CD4-positive, alpha-beta T cell treated with Interleukin-10 for 1 hour (primary cell): ENCODE measurements around the gene ATAD3C.
"Not testable (repeated sequence)": the region's sequence is repeated elsewhere in the genome, so short reads cannot be mapped to it uniquely, and the experiment has no call there.

Experiments used
- DNase-seq: peaks from one replicate; pipeline ENCODE4 v3.0.0-alpha.2; 2020

Gene ATAD3C

DNA sequence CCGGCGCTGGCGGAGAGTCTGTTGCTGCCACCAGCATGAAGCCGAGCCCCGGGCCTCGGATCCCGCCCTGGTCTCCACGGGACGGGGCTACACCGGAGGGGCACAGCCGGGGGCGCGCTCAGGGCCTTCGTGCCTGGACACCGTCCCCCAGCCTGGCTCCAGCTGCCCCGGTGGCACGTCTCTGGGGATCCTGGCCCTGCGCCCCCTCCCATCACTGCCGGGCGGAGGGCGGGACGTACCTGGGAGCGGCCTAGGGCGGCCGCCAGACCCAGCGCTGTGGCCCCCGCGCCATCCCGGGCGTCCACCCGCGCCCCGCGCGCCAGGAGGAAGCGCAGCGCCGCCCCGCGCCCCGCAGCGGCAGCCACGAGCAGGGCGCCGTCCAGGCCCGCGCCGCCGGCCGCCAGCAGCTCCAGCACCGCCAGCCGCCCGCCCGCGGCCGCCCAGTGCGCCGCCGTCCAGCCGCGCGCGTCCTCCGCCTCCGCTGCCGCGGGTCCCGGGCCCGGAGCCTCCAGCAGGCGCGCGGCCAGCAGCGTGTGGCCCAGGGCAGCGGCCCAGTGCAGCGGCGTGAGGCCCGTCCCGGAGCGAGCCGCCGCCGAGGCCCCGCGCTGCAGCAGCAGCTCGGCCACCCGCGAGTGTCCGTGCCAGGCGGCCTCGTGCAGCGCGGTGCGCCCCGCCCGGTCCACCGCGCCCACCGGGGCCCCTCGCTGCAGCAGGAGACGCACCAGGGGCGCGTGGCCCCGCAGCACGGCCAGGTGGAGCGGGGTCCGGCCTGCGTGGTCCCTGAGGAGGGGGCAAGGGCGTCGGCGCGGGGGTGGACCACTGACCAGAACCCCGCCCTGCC, 29.5 kb upstream of the ATAD3C start:
- DNase-seq, result no peak

DNA sequence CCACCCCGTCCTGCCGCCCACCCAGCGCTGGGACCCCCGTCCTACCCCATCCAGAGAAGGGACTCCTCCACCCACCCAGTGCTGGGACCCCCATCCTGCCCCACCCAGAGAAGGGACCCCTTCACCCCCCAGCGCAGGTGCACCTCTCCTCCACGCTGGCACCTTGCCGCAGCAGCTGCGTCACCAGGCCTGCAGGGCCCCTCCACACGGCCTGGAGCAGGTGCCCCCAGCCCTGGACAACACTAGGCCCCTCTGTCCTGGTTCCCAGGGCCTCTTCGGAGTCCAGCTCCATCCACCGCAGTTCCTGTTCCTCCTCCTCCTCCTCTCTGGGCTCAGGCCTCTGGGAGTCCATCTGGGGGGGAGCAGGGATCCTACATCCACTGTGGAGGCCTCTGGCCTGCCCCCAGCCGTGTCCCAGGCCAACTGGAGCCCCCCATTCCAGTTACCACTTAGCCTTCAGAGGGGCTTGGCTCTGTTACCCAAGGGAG, 28.8 kb upstream of the ATAD3C start:
- DNase-seq, result no peak

DNA sequence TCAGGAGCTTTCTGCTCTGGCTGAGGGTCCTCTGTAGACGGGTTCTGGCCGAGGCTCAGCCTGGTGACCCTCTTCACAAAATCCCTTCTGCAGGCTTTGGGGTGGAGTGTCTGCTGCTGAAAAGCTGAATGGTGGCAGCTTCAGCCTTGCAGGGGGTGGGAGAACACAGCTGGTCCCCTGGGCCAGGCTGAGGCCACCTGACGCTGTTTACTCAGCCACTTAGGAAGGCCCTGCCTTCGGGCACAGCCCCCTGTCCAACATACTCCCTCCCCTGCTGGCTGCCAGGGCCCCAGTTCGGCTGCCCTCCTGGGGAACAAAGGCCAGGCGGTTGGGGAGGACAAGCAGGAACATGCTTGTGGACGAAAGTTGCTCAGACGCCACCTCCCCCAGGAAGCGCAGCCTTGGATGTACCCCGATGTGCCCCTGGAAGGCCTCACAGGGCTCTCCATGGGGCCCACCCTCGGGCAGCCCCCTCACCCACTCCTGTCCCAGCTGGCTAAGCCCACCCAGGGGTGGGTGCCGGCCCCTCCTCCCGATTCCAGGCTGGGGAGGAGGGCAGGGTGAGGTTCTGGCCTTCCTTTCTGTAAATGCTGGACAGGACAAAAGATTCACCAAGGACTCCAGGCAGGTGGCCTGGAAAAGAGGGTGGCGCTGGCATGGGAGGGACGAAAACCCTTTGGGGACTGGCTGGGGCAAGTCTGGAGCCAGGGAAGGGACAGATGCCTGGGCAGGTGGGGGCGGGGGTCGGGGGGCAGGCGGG, 28.2 kb upstream of the ATAD3C start, which contains the start of gene ANKRD65:
ANKRD65 (minus strand) TSS at position 130 of the 760 bp plus-strand sequence. CDS start 271 bp downstream, outside the sequence.
- no peak for DNase-seq

DNA sequence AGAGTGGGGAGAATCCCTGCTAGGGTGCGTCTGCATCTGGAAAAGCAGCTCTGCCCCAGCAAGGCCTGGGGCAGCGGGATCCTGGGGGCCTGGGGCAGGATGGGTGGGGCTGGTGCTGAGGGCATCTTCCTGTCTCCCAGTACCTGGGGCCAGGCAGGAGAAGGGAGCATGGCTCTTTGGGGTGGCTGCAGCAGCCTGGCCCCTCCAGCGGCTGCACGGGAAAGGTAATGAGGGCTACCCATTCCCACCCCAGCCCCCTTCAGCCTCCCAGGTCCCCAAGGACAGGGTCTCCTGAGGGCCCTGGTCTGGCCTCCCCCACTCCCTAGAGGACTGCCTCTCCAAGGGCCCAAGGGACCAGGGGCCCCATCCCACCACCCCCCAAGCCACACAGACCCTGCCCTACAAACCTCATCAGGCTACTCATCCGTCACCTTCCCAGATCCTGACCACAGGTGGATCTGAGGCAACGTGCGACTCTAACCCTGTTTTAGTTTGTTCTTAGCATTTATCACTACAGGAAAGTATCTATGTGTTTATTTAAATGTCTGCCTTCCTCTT, 27.5 kb upstream of the ATAD3C start:
- DNase-seq, result no peak

DNA sequence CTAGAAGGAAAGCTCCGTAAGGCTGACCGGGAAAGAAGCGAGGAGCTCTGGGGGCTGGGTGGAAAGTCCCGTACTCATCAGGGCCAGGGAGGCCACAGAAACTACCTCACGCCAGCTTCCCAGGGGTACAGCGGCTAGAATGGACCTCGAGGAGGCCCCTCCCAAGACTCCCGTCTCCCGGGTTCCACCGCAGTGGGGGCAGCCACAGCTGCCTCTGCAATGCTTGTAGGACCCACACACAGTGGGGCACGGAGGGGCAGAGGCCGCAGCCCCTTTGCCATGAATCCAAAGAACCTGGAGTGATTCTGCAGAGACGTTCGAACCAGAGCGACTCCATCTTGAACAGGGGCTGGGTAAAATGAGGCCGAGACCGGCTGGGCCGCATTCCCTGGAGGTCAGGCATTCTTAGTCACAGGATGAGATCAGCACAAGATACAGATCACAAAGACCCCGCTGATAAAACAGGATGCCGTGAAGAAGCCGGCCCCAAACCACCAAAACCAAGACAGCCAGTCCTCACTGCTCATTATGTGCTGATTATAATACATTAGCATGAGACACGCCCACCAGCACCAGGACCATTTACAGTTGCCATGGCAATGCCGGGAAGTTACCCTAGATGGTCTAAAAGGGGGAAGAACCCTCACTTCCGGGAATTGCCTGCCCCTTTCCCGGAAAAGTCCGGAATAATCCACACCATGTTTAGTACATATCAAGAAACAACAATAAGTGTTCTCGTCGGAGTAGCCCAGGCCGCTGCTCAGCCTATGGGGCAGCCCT, 26.8 kb upstream of the ATAD3C start:
- no peak for DNase-seq

DNA sequence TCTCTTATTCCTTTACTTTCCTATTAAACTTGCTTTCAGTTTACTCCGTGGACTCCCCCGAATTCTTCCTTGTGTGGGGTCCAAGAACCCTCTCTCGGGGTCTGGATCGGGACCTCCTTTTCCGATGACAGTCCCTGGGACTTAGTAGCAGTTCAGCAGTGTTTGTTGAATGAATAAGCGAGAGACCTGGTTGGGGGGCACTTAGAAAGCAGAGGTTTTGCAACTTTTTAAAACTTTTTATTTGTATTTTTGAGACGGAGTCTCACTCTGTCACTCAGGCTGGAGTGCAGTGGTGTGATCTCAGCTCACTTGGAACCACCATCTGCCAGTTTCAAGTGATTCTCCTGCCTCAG, 26.3 kb upstream of the ATAD3C start:
- no peak for DNase-seq

DNA sequence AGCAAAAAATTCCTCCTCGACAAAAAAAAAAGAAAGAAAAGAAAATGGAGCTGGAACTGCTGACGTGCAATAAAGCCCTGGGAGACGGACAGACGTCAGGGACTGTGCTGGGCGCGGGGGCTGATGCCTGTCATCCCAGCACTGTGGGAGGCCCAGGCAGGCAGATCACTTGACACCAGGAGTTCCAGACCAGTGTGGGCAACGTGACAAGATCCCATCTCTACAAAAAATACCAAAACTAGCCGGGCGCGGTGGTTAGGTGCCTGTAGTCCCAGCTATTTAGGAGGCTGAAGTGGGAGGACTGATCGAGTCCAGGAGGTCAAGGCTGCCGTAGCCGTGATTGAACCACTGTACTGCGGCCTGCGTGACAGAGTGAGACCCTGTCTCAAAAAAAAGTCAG, 24.8 kb upstream of the ATAD3C start:
- DNase-seq, result no peak

DNA sequence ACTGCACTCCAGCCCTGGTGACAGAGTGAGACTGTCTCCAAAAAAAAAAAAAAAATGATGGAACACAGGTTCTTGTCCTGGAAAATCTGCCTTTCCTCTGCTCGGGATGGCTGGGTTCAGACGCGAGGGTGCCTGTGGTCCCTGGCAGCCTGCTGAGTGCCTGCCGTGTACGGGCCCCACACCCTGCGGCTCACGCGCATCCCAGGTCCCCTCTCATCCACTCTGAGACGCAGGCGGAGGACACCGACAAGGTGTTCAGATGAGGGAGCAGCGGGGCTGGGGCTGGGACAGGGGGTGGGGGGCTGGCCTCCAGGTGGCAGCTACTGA, 24.1 kb upstream of the ATAD3C start:
- no peak for DNase-seq

DNA sequence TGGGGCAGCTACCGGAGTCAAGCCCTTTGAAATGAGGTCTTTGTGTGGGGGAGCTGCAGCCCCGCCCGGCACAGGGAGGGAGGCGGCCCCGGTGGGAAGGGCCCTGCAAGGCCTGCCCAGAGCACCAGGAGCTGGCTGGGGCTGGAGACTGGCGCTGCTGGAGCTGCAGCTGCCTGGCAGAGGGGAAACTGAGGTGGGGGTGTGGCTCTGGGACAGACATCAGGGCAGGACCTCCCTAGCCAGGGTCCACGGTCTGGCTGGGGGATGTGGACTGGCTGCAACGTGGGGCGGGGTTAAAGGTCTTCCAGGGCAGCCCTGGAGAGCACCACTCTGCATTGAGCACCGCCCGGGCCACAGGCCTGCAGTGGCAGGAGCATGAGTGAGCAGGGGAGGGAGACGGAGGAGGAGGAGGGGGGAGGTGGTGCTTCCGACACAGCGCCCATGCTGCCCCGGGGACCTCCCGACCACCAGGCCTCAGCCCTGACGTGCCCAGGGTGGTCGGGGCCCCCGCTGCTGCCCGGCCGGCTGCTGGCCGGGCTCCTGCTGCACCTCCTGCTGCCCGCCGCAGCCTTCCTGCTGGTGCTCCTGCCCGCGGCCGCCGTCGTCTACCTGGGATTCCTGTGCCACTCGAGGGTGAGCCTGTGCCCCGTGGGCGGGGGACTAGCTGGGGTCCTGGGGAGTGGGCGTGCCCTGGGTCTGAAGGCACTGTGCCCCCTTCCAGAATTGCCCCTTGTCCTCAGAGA, 23.6 kb upstream of the ATAD3C start:
- DNase-seq, result no peak

DNA sequence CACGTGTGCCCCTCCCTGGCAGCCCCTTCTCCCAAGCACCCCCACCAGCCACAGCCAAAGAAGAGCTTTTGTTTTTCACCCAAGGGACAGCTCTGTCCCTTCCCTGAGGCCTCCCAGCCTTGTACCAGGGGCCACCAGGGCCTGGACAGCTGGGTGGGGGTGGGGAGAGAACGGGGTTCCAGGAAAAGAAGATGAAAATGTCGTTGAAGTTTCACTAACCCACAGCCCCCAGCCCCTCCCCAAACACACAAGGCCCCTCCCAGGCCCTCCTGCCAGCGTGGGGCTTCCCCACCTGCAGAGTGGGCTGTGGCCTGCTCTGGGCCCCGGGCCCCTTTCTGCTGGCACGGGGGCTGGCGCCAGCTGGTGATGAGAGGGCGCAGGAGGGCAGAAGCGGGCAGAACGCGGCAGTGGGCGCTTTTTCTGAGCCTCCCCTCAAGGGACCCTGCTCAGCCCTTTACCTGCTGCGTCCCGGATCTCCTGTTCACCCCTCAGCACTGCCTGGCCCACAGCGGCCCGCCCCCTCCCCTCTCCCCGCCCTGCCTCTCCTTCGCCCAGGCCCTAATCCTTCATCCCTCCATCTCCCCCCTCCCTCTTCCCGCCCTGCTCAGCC, 22.9 kb upstream of the ATAD3C start:
- DNase-seq, result no peak

DNA sequence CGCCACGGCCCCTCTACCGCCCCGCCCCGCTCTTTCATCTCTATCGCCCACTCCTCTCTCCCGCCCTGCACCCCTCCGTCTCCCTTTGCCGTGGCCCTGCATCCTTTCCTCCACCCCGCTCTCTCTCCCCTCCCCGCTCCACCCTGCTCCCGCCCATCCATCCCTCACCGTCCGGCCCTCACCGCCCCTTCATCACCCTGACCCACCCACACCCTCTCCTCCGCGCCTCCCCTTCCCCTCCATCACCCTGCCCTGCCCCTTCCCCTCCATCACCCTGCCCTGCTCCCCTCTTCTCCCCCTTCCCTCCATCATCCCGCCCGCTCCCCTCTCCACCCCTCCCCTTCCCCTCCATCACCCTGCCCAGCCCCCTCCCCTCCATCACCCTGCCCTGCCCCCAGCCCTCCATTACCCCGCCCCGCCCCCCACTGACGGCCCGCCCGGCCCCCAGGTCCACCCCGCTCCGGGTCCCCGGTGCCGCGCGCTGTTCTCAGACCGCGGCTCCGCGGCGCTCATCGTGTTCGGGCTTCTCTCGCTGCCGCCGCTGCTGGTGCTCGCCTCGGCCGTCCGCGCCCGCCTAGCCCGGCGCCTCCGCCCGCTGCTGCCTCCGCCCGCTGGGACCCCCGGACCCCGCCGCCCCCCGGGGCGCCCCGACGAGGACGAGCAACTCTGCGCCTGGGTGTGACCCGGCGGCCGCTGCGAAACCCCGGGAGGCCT, 22.2 kb upstream of the ATAD3C start:
- no peak for DNase-seq

DNA sequence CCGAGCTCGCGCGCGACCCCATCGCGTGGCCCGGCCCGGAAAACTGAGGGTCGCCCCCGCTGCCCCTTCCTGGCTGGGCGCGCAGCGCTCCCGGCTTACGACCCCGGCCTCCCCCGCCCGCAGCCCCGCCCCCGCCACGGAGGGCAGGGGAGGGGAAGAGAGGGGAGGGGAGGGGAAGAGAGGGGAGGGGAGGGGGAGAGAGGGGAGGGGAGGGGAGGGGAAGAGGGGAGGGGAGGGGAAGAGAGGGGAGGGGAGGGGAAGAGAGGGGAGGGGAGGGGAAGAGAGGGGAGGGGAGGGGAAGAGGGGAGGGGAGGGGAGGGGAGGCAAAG, 21.7 kb upstream of the ATAD3C start:
- no peak for DNase-seq

DNA sequence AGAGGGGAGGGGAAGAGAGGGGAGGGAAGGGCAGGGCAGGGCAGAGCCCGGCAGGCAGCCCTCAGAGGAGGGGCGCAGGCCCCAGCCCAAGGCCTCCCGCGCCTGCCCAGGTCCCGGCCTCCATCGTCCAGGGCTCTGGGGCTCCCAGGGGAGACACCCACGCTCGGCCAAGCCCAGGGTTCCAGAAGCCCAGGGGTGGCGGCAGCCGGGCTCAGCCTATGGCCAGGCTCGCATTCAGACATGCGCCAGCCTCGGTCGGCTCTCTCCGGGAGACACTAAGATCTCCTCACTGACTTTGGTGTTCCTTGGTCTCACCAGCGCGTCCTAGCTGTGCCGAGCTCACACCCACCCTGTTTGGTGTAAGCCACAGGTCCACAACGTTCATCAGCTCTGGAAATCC, 21.3 kb upstream of the ATAD3C start:
- DNase-seq, result no peak

DNA sequence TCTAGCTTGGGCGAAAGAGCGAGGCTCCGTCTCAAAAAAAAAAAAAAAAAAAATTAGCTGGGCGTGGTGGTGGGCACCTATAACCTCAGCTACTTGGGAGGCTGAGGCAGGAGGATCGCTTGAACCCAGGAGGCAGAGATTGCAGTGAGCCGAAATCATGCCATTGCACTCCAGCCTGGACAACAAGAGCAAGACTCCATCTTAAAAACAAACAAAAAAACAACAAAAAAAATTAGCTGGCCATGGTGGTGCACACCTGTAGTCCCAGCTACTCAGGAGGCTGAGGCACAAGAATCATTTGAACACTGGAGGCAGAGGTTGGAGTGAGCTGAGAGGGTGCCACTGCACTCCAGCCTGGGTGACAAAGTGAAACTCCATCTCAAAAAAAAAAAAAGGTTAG, 20.5 kb upstream of the ATAD3C start:
- DNase-seq, result not testable (repeated sequence)

DNA sequence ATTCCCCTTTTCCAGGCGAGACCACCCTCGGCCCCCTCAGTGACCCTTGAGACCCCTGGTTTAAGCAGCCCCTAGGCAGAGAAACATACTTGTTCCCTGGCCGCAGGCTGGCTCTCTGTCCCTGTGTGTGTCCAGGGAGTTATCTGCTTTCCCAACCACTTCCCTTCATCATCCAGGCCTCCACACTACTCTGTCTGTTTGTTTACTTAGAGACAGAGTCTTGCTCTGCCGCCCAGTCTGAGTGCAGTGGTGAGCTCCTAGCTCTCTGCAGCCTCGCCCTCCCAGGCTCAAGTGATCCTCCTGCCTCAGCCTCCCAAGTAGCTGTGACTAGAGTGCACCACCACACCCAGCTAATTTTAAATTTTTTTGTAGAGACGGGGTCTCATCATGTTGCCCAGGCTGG, 19.8 kb upstream of the ATAD3C start:
- DNase-seq, result no peak

DNA sequence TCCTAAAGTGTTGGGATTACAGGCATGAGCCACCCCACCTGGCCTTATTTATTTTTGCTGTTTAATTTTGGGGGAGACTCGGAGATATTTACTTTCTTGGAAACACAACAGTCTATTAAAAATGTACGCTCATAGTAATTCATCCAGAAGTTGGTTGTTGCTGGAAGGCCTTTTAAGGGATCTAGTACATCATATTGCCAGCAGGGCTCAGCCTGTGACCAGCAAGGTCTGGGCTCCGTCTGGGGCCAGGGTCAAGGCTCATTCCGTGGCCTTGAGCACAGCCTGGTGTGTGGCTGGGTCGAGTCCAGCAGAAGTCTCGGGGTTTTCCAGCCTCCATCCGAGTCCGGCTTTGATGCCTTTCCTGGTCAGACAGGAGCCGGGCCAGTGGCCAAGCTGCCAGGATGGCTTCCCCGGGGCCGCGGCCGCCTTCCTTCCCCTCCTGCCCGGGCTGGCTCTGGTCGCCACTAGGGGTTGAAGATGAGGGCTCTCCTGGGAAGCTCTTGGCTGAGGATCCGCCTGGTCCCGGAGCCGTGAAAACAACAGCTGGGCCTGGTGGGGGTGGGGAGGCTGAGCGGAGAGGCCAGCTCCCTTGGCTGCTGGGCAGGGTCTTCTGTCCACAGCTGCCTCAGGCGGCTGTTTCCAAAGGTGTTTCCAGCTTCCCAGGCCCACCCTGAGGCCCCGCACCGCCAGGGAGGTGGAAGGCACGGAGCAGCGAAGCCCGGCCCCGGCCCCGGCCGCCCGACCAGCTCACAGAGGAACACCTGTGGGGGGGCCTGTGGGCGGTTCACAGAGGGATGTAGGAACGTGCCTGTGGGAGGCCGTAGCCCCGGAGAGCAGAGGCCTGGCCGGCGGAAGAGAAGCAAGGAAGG, 19.1 kb upstream of the ATAD3C start:
- DNase-seq, result no peak

DNA sequence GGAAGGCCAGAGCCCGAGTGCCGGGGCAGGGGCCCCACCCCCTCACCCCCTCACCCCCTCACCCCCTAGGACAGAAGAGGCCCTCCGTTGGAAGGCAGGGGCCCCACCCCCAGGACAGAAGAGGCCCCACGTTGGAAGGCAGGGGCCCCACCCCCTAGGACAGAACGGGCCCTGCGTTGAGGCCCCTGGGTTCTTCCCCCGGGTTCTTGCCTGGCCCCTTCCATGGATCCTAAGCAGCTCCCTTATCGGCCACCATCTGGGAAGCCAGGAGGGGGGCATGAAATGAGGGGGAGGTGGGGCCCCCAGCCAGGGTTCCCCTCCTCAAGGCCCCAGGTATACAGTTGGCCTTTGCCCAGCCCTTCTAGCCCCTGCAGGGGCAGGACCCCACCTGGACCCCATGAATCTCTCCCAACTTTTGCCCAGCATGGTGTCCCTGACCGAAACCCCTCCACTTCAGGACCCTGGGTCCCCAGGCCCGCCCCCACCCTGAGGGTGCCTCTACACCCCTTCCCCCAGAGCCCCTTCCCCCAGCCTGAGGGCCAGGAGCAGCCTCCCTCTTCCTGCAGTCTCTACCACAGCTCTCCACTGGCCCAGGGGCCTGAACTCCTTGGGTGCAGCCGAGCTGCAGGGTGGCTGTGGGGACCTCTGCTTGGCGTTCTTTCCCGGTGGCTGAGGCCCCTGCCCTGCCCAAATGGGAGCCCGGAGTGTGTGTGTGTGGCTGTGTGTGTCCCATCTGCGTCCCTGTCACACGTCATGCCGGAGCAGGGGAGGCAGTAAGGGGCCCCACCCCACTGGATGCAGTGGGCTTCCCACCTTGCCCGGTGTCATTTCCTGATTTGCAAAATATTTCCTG, 18.3 kb upstream of the ATAD3C start:
- no peak for DNase-seq

DNA sequence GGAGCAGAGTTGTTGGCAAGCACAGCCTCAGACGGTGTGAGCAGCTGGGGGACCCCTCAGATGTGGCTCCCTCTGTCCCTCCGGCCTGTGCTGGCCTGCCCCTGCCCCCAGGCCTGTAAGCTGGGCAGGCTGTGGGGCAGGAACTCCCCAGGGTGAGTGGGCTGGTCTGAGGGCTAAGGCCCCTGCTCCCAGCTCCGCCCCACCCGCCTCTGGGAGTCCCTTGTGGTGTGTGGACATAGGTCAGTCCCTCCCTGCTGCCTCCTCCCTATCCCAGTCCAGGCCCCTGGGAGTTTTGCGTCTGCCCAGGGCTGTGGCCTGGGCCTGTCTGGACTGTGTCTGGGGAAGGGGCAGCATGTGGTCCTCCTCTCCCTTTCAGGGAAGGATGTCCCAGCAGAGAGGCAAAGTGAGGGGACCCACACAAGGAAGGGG, 17.6 kb upstream of the ATAD3C start:
- no peak for DNase-seq

DNA sequence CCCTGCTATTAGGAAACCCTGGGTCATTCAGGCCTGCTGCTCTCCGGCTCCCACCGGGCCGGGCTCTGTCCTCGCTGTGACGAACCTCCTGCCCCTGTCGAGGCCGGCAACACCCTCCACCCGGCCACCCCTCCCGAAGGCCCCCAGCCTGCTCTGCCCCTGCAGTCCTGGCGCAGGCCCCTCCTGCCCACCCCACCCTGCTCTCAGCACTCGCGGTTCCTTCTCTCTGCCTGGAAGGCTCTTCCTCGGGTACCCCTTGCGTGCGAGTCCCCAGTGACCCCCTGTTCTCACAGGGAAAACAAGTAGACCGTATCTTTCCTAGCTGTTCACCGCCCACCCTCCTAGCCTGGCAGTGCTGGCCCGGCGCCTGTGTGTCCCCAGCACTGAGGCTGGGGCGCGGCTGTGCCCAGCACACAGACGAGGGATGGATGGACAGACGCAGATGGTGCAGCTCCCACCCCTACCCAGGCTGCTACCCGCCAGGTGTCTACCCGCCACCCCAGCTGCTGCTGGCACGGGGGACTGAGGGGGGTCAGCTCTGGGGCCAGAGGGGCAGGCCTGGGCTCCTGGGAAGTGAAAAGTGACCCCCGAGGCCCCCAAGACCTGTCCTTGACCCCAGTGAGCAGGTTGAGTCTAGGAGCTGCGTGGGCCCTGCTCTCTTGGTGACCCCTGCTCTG, 17.1 kb upstream of the ATAD3C start:
- DNase-seq, result no peak
